Omental fat pad (tissue), 4 donors: ENCODE measurements around the gene DLST. TPM values are rescaled to one million over a fixed set of nuclear protein-coding genes. Genes with fewer than 3 reads are reported as not detected.

Experiments used
- ATAC-seq: fragments of 150-250 bp; one replicate; pipeline ENCODE4 v1.9.1; 2016; ENCODE audit warnings: mild to moderate bottlenecking, moderate library complexity; ENCODE audit not compliant: low FRiP score
- DNase-seq: peaks from one replicate; pipeline ENCODE4 v3.0.0-alpha.2; 2019; ENCODE audit warnings: low spot score
- CTCF ChIP-seq, 3 donors: fragments of 450-650 bp; IDR thresholded peaks; one replicate each; pipeline ENCODE4 v1.5.1; 2016 to 2017; ENCODE audit warnings: antibody characterized with exemption in 3 of 3, mild to moderate bottlenecking in 3 of 3, moderate library complexity in 2 of 3
- total RNA-seq, 4 donors: library from RNA; depleted of rRNA; stranded (reverse); fragments of >200 nt; gene quantifications; one replicate each; pipeline ENCODE4 v1.1.0, GENCODE V29; 2016

Gene DLST
- 100 to 1,000 TPM; 102 to 144 (median 114) TPM for total RNA-seq

- TF ChIP-seq CTCF (IDR thresholded peaks at IDR 0.05) = no peak
- ATAC-seq (peak; percentile 93), DNase-seq (peak; percentile 55)
Measured at GRCh38 chr14:74881431-74882102, at the start of gene DLST. Gene DLST, plus strand, starts transcription at chr14:74881916. Its CDS starts 38 bp downstream, at chr14:74881954.

GRCh38 chr14:74832849-74833248, 48.9 kb upstream of the DLST start:
- no peak for TF ChIP-seq CTCF (IDR thresholded peaks at IDR 0.05)

GRCh38 chr14:74834692-74835392, 46.9 kb upstream of the DLST start:
- DNase-seq (no peak), ATAC-seq (no peak)
- TF ChIP-seq CTCF (IDR thresholded peaks at IDR 0.05) = no peak

More at GRCh38 chr14:74832849-74833248, 48.9 kb upstream of the DLST start:
- ATAC-seq (no peak), DNase-seq (no peak)

GRCh38 chr14:74835645-74836250, 46.0 kb upstream of the DLST start:
- no peak for TF ChIP-seq CTCF (IDR thresholded peaks at IDR 0.05)
- no peak for DNase-seq
- ATAC-seq = no peak

GRCh38 chr14:74836251-74836960, 45.3 kb upstream of the DLST start:
- ATAC-seq (no peak), DNase-seq (no peak)
- TF ChIP-seq CTCF (IDR thresholded peaks at IDR 0.05) = no peak

- DNase-seq (no peak), ATAC-seq (peak; percentile 16)
- TF ChIP-seq CTCF (IDR thresholded peaks at IDR 0.05) = no peak
Measured at GRCh38 chr14:74838166-74838565, 43.5 kb upstream of the DLST start.
